Measurements from ENCODE around the gene CSMD2. TPM values are rescaled to one million over a fixed set of nuclear protein-coding genes. Genes with fewer than 3 reads are reported as not detected.

CSMD2 gene
- total and polyA plus RNA-seq, 2 donors from 2014 or later: 0.47 TPM; not detected in 1

- FAIRE-seq (no peak), DNase-seq (no peak)
- Histone ChIP-seq H3K27ac (ENCODE audit: low read depth in 2 of 2, low read length in 2 of 2) (no peak overlapping the region), H3K36me3 (ENCODE audit: control insufficient read depth in 2 of 3, insufficient read depth in 3 of 3, low read length in 3 of 3) (no peaks in the 10 kb centered on the region), H3K9me3 (ENCODE audit: control insufficient read depth in 2 of 3, insufficient read depth in 1 of 3, low read length in 3 of 3) (no peaks in the 10 kb centered on the region), H3K27me3 (ENCODE audit: control insufficient read depth, insufficient read depth, low read length) (no peaks in the 10 kb centered on the region), H3K4me1 (ENCODE audit: control insufficient read depth in 2 of 3, insufficient read depth in 2 of 3, low read depth in 1 of 3, low read length in 3 of 3) (no peaks in the 10 kb centered on the region), H3K4me3 (ENCODE audit: low read length in 3 of 3) (no peak overlapping the region), H3K9ac (ENCODE audit: low read length in 3 of 3) (no peak overlapping the region)
- intact Hi-C loops (cut with DNase I): no loop called here
- TF ChIP-seq CTCF (IDR thresholded peaks at IDR 0.05; ENCODE audit: borderline replicate concordance, extremely low read depth, insufficient read depth): no peak
Observed at GRCh38 chr1:33686551-33686950, 478.5 kb downstream of the CSMD2 start.

- intact Hi-C loops (cut with DNase I): no loop called here
Observed at GRCh38 chr1:33685256-33685655, 479.8 kb downstream of the CSMD2 start.

GRCh38 chr1:33684396-33685179, 480.4 kb downstream of the CSMD2 start:
- H3K27me3 ChIP-seq (ENCODE audit: control insufficient read depth, insufficient read depth, low read length): no peaks in the 10 kb centered on the region
- intact Hi-C loops (cut with DNase I): no loop called here
- no peak for FAIRE-seq
- no peak overlapping the region for H3K27ac ChIP-seq (ENCODE audit: low read depth in 2 of 2, low read length in 2 of 2)
- DNase-seq: no peak
- no peak overlapping the region for H3K9ac ChIP-seq (ENCODE audit: low read length in 3 of 3)
- H3K4me3 ChIP-seq (ENCODE audit: low read length in 3 of 3): no peak overlapping the region
- no peaks in the 10 kb centered on the region for H3K36me3 ChIP-seq (ENCODE audit: control insufficient read depth in 2 of 3, insufficient read depth in 3 of 3, low read length in 3 of 3)
- H3K9me3 ChIP-seq (ENCODE audit: control insufficient read depth in 2 of 3, insufficient read depth in 1 of 3, low read length in 3 of 3): no peaks in the 10 kb centered on the region
- TF ChIP-seq CTCF (IDR thresholded peaks at IDR 0.05; ENCODE audit: borderline replicate concordance, extremely low read depth, insufficient read depth): no peak
- no peaks in the 10 kb centered on the region for H3K4me1 ChIP-seq (ENCODE audit: control insufficient read depth in 2 of 3, insufficient read depth in 2 of 3, low read depth in 1 of 3, low read length in 3 of 3)

More at GRCh38 chr1:33685256-33685655, 479.8 kb downstream of the CSMD2 start:
- no peak for TF ChIP-seq CTCF (IDR thresholded peaks at IDR 0.05; ENCODE audit: borderline replicate concordance, extremely low read depth, insufficient read depth)
- Histone ChIP-seq H3K9me3 (ENCODE audit: control insufficient read depth in 2 of 3, insufficient read depth in 1 of 3, low read length in 3 of 3) (no peaks in the 10 kb centered on the region), H3K4me3 (ENCODE audit: low read length in 3 of 3) (no peak overlapping the region), H3K4me1 (ENCODE audit: control insufficient read depth in 2 of 3, insufficient read depth in 2 of 3, low read depth in 1 of 3, low read length in 3 of 3) (no peaks in the 10 kb centered on the region), H3K9ac (ENCODE audit: low read length in 3 of 3) (no peak overlapping the region), H3K27ac (ENCODE audit: low read depth in 2 of 2, low read length in 2 of 2) (no peak overlapping the region), H3K27me3 (ENCODE audit: control insufficient read depth, insufficient read depth, low read length) (no peaks in the 10 kb centered on the region), H3K36me3 (ENCODE audit: control insufficient read depth in 2 of 3, insufficient read depth in 3 of 3, low read length in 3 of 3) (no peaks in the 10 kb centered on the region)
- DNase-seq (no peak), FAIRE-seq (no peak)

Measured in kidney (tissue), 14 donors.